ENCODE data around the gene TDRKH.

- TF ChIP-seq, protein P1, sequence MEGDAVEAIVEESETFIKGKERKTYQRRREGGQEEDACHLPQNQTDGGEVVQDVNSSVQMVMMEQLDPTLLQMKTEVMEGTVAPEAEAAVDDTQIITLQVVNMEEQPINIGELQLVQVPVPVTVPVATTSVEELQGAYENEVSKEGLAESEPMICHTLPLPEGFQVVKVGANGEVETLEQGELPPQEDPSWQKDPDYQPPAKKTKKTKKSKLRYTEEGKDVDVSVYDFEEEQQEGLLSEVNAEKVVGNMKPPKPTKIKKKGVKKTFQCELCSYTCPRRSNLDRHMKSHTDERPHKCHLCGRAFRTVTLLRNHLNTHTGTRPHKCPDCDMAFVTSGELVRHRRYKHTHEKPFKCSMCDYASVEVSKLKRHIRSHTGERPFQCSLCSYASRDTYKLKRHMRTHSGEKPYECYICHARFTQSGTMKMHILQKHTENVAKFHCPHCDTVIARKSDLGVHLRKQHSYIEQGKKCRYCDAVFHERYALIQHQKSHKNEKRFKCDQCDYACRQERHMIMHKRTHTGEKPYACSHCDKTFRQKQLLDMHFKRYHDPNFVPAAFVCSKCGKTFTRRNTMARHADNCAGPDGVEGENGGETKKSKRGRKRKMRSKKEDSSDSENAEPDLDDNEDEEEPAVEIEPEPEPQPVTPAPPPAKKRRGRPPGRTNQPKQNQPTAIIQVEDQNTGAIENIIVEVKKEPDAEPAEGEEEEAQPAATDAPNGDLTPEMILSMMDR (IDR thresholded peaks at IDR 0.05), result no peak
- TF ChIP-seq POLR2A (IDR thresholded peaks at IDR 0.05), result no peak
These were observed 60.9 kb downstream of the TDRKH start for GRCh38 chr1:151729157-151729965.

Data from breast epithelium (tissue), 3 donors.